Peyer's patch (tissue), 4 donors: Measurements from ENCODE around the gene KCNS3. TPM values are rescaled to one million over a fixed set of nuclear protein-coding genes. Genes with fewer than 3 reads are reported as not detected.

Experiments used
- DNase-seq, 3 donors: peaks; one replicate each; pipeline ENCODE4 v3.0.0-alpha.2; 2017 to 2019
- H3K27ac ChIP-seq, 4 donors: fragments of 200-600 bp; sonication (generic); one replicate each; pipeline ENCODE4 v1.5.1; 2016 to 2019
- H3K27me3 ChIP-seq, 2 donors: fragments of 200-600 bp; sonication (generic); one replicate each; pipeline ENCODE4 v1.5.1; 2019
- H3K36me3 ChIP-seq, 3 donors: fragments of 200-600 bp; sonication (generic); one replicate each; pipeline ENCODE4 v1.5.1; 2016 to 2019
- H3K4me1 ChIP-seq, 4 donors: fragments of 200-600 bp; sonication (generic); one replicate each; pipeline ENCODE4 v1.5.1; 2016 to 2019
- H3K4me3 ChIP-seq, 4 donors: fragments of 200-600 bp; sonication (generic); 1 replicate in 3 of 4; 2 replicates in 1 of 4; pipeline ENCODE4 v1.5.1; 2016 to 2019; ENCODE audit warnings: mild to moderate bottlenecking in 1 of 4
- H3K9me3 ChIP-seq, 4 donors: fragments of 200-600 bp; sonication (generic); one replicate each; pipeline ENCODE4 v1.5.1; 2016 to 2019; ENCODE audit warnings: mild to moderate bottlenecking in 1 of 4
- CTCF ChIP-seq, 6 experiments: fragments of 450-650 bp in 4 of 6; fragments of 200-600 bp in 2 of 6; sonication (generic) in 1 of 6; IDR thresholded peaks; one replicate each; pipeline ENCODE4 v1.5.1; 2017 to 2019; ENCODE audit warnings: antibody characterized with exemption in 6 of 6, mild to moderate bottlenecking in 3 of 6, moderate library complexity in 1 of 6
- POLR2A ChIP-seq, 2 donors: fragments of 450-650 bp; IDR thresholded peaks; one replicate each; pipeline ENCODE4 v1.5.1; 2017; ENCODE audit warnings: antibody characterized with exemption in 2 of 2, mild to moderate bottlenecking in 2 of 2, moderate library complexity in 2 of 2
- total RNA-seq, 4 donors: library from RNA; depleted of rRNA; stranded (reverse); fragments of >200 nt; gene quantifications; one replicate each; pipeline ENCODE4 v1.1.0, GENCODE V29; 2016

Gene KCNS3
- 10 to 100 TPM in 3 of 4 donors, 1 to 10 TPM in 1; 1.6 to 76.7 (median 12.7) TPM for total RNA-seq

- Histone ChIP-seq H3K27me3 (no peaks in the 10 kb centered on the region), H3K4me1 (peaks cover 0 to 8% (median 4%) of the 10 kb centered on the region in 4 donors), H3K27ac (peak within 1 kb of the TSS in 3 of 4 donors; percentile 38 to 78 (median 58)), H3K36me3 (no peaks in the 10 kb centered on the region), H3K4me3 (peak within 1 kb of the TSS; percentile 35 to 76 (median 64)), H3K9me3 (no peaks in the 10 kb centered on the region)
- peak in 2 of 3 donors; percentile 51 to 72 for DNase-seq
- no peak for TF ChIP-seq POLR2A (IDR thresholded peaks at IDR 0.05)
- no peak for TF ChIP-seq CTCF (IDR thresholded peaks at IDR 0.05)
Observed at GRCh38 chr2:17878281-17879136, at the start of gene KCNS3. TSS of gene KCNS3 (plus strand) at chr2:17878667. CDS start at chr2:17931009, 52,342 bp downstream.

GRCh38 chr2:17830053-17831034, 48.1 kb upstream of the KCNS3 start:
- H3K4me3 ChIP-seq: peak overlapping the region in 2 of 4 donors; percentile 10 to 43
- no peaks in the 10 kb centered on the region for H3K36me3 ChIP-seq
- H3K9me3 ChIP-seq: no peaks in the 10 kb centered on the region
- DNase-seq: peak; percentile 30 to 82 (median 73)
- TF ChIP-seq POLR2A (IDR thresholded peaks at IDR 0.05): no peak
- peak in 5 of 6 experiments; percentile 53 to 80 (median 76) for TF ChIP-seq CTCF (IDR thresholded peaks at IDR 0.05)
- no peaks in the 10 kb centered on the region for H3K27me3 ChIP-seq
- no peak overlapping the region for H3K27ac ChIP-seq
- peaks cover 0 to 5% (median 2%) of the 10 kb centered on the region in 4 donors for H3K4me1 ChIP-seq

GRCh38 chr2:17835516-17835915, 43.0 kb upstream of the KCNS3 start:
- Histone ChIP-seq H3K4me1 (peaks cover 0 to 2% (median under 1%) of the 10 kb centered on the region in 4 donors), H3K27ac (no peak overlapping the region), H3K9me3 (no peaks in the 10 kb centered on the region), H3K27me3 (no peaks in the 10 kb centered on the region), H3K36me3 (no peaks in the 10 kb centered on the region), H3K4me3 (no peak overlapping the region)
- TF ChIP-seq POLR2A (IDR thresholded peaks at IDR 0.05) (no peak), CTCF (IDR thresholded peaks at IDR 0.05) (no peak)
- no peak for DNase-seq

- no peaks in the 10 kb centered on the region for H3K36me3 ChIP-seq
Observed at GRCh38 chr2:17839959-17840358, 38.5 kb upstream of the KCNS3 start.

More at GRCh38 chr2:17839959-17840358, 38.5 kb upstream of the KCNS3 start:
- Histone ChIP-seq H3K4me1 (no peaks in the 10 kb centered on the region), H3K4me3 (no peak overlapping the region), H3K27me3 (no peaks in the 10 kb centered on the region), H3K9me3 (no peaks in the 10 kb centered on the region), H3K27ac (no peak overlapping the region)
- TF ChIP-seq CTCF (IDR thresholded peaks at IDR 0.05) (no peak), POLR2A (IDR thresholded peaks at IDR 0.05) (no peak)
- no peak for DNase-seq
